ENCODE results near the gene MYO1E. TPM values are rescaled to one million over a fixed set of nuclear protein-coding genes. Genes with fewer than 3 reads are reported as not detected.

The MYO1E gene
- total RNA-seq, 1 donor from 2014 or later, result 45.1 TPM

GRCh38 chr15:59237119-59237855 lies 135.4 kb downstream of the MYO1E start:
- H3K27me3 Mint-ChIP-seq, result no peaks in the 10 kb centered on the region
- intact Hi-C loops (cut with micrococcal nuclease), result no loop called here

GRCh38 chr15:59236394-59236793 lies 136.3 kb downstream of the MYO1E start:
- Mint-ChIP-seq H3K4me3 (no peak overlapping the region), H3K27me3 (no peaks in the 10 kb centered on the region), H3K4me1 (peaks cover 13% of the 10 kb centered on the region), H3K9me3 (no peaks in the 10 kb centered on the region), H3K36me3 (ENCODE audit: low read depth) (peaks cover 9% of the 10 kb centered on the region), H3K27ac (no peak overlapping the region)
- no peak for DNase-seq
- intact Hi-C loops (cut with micrococcal nuclease), result no loop called here

More at GRCh38 chr15:59237119-59237855, 135.4 kb downstream of the MYO1E start:
- H3K4me3 Mint-ChIP-seq, result no peak overlapping the region
- no peak overlapping the region for H3K27ac Mint-ChIP-seq
- DNase-seq, result no peak
- no peaks in the 10 kb centered on the region for H3K9me3 Mint-ChIP-seq
- H3K36me3 Mint-ChIP-seq (ENCODE audit: low read depth), result peaks cover 5% of the 10 kb centered on the region
- H3K4me1 Mint-ChIP-seq, result peaks cover 13% of the 10 kb centered on the region

- no peaks in the 10 kb centered on the region for H3K9me3 Mint-ChIP-seq
- H3K27me3 Mint-ChIP-seq, result no peaks in the 10 kb centered on the region
- peaks cover 10% of the 10 kb centered on the region for H3K4me1 Mint-ChIP-seq
- no peak for DNase-seq
- intact Hi-C loops (cut with micrococcal nuclease), result no loop called here
- H3K36me3 Mint-ChIP-seq (ENCODE audit: low read depth), result peaks cover 9% of the 10 kb centered on the region
- H3K4me3 Mint-ChIP-seq, result no peak overlapping the region
- H3K27ac Mint-ChIP-seq, result no peak overlapping the region
These were observed 140.2 kb downstream of the MYO1E start for GRCh38 chr15:59232476-59232875.

- peaks cover 3% of the 10 kb centered on the region for H3K9me3 Mint-ChIP-seq
- no peak overlapping the region for H3K27ac Mint-ChIP-seq
- intact Hi-C loops (cut with micrococcal nuclease), result no loop called here
- DNase-seq, result no peak
- H3K27me3 Mint-ChIP-seq, result no peaks in the 10 kb centered on the region
- H3K36me3 Mint-ChIP-seq (ENCODE audit: low read depth), result peaks cover 9% of the 10 kb centered on the region
- H3K4me1 Mint-ChIP-seq, result peaks cover 3% of the 10 kb centered on the region
- no peak overlapping the region for H3K4me3 Mint-ChIP-seq
These were observed 142.1 kb downstream of the MYO1E start for GRCh38 chr15:59230531-59231055.

- Mint-ChIP-seq H3K4me3 (no peak overlapping the region), H3K4me1 (peaks cover 3% of the 10 kb centered on the region), H3K27ac (no peak overlapping the region), H3K9me3 (peaks cover 3% of the 10 kb centered on the region), H3K27me3 (no peaks in the 10 kb centered on the region), H3K36me3 (ENCODE audit: low read depth) (peaks cover 12% of the 10 kb centered on the region)
- intact Hi-C loops (cut with micrococcal nuclease), result no loop called here
- DNase-seq, result no peak
These were observed 143.2 kb downstream of the MYO1E start for GRCh38 chr15:59229453-59229852.

- H3K27me3 Mint-ChIP-seq, result no peaks in the 10 kb centered on the region
- intact Hi-C loops (cut with micrococcal nuclease), result no loop called here
- H3K9me3 Mint-ChIP-seq, result peaks cover 3% of the 10 kb centered on the region
- H3K36me3 Mint-ChIP-seq (ENCODE audit: low read depth), result peaks cover 16% of the 10 kb centered on the region
- no peak for DNase-seq
- no peak overlapping the region for H3K4me3 Mint-ChIP-seq
- H3K4me1 Mint-ChIP-seq, result peaks cover 3% of the 10 kb centered on the region
- no peak overlapping the region for H3K27ac Mint-ChIP-seq
These were observed 143.7 kb downstream of the MYO1E start for GRCh38 chr15:59229015-59229414.

GRCh38 chr15:59227021-59227420 lies 145.7 kb downstream of the MYO1E start:
- no peak for DNase-seq
- Mint-ChIP-seq H3K9me3 (peaks cover 3% of the 10 kb centered on the region), H3K27me3 (no peaks in the 10 kb centered on the region), H3K27ac (no peak overlapping the region), H3K4me1 (peaks cover under 1% of the 10 kb centered on the region), H3K4me3 (no peak overlapping the region), H3K36me3 (ENCODE audit: low read depth) (peaks cover 22% of the 10 kb centered on the region)
- intact Hi-C loops (cut with micrococcal nuclease), result no loop called here

GRCh38 chr15:59224474-59224873 lies 148.2 kb downstream of the MYO1E start:
- Mint-ChIP-seq H3K36me3 (ENCODE audit: low read depth) (peaks cover 31% of the 10 kb centered on the region), H3K27me3 (no peaks in the 10 kb centered on the region), H3K9me3 (peaks cover 3% of the 10 kb centered on the region), H3K4me3 (no peak overlapping the region), H3K27ac (no peak overlapping the region), H3K4me1 (peaks cover 5% of the 10 kb centered on the region)
- DNase-seq, result no peak
- intact Hi-C loops (cut with micrococcal nuclease), result no loop called here

- Mint-ChIP-seq H3K9me3 (peaks cover 3% of the 10 kb centered on the region), H3K4me3 (no peak overlapping the region), H3K27me3 (no peaks in the 10 kb centered on the region), H3K4me1 (peaks cover 5% of the 10 kb centered on the region), H3K27ac (no peak overlapping the region), H3K36me3 (ENCODE audit: low read depth) (peaks cover 31% of the 10 kb centered on the region)
- intact Hi-C loops (cut with micrococcal nuclease), result no loop called here
- no peak for DNase-seq
These were observed 148.9 kb downstream of the MYO1E start for GRCh38 chr15:59223736-59224135.

GRCh38 chr15:59222906-59223550 lies 149.6 kb downstream of the MYO1E start:
- no peak for DNase-seq
- intact Hi-C loops (cut with micrococcal nuclease), result no loop called here
- peaks cover 5% of the 10 kb centered on the region for H3K4me1 Mint-ChIP-seq
- no peak overlapping the region for H3K27ac Mint-ChIP-seq
- peaks cover 3% of the 10 kb centered on the region for H3K9me3 Mint-ChIP-seq
- peaks cover 33% of the 10 kb centered on the region for H3K36me3 Mint-ChIP-seq (ENCODE audit: low read depth)
- no peaks in the 10 kb centered on the region for H3K27me3 Mint-ChIP-seq
- no peak overlapping the region for H3K4me3 Mint-ChIP-seq

- Mint-ChIP-seq H3K4me3 (no peak overlapping the region), H3K27me3 (no peaks in the 10 kb centered on the region), H3K36me3 (ENCODE audit: low read depth) (peaks cover 31% of the 10 kb centered on the region), H3K27ac (peak overlapping the region; percentile 31), H3K9me3 (no peaks in the 10 kb centered on the region), H3K4me1 (peaks cover 6% of the 10 kb centered on the region)
- no peak for DNase-seq
- intact Hi-C loops (cut with micrococcal nuclease), result no loop called here
These were observed 150.9 kb downstream of the MYO1E start for GRCh38 chr15:59221511-59222505.

- intact Hi-C loops (cut with micrococcal nuclease), result no loop called here
- Mint-ChIP-seq H3K4me3 (no peak overlapping the region), H3K9me3 (no peaks in the 10 kb centered on the region), H3K27ac (no peak overlapping the region), H3K4me1 (peaks cover 8% of the 10 kb centered on the region), H3K27me3 (no peaks in the 10 kb centered on the region), H3K36me3 (ENCODE audit: low read depth) (peaks cover 30% of the 10 kb centered on the region)
- DNase-seq, result no peak
These were observed 154.0 kb downstream of the MYO1E start for GRCh38 chr15:59218710-59219109.

GRCh38 chr15:59217876-59218498 lies 154.7 kb downstream of the MYO1E start:
- Mint-ChIP-seq H3K36me3 (ENCODE audit: low read depth) (peaks cover 28% of the 10 kb centered on the region), H3K4me1 (peaks cover 8% of the 10 kb centered on the region), H3K4me3 (no peak overlapping the region), H3K27ac (no peak overlapping the region), H3K9me3 (no peaks in the 10 kb centered on the region), H3K27me3 (no peaks in the 10 kb centered on the region)
- intact Hi-C loops (cut with micrococcal nuclease), result no loop called here
- DNase-seq, result no peak
